Ovary (tissue), 9 donors: ENCODE results near the gene CHN2. TPM values are rescaled to one million over a fixed set of nuclear protein-coding genes. Genes with fewer than 3 reads are reported as not detected.

Experiments used
- DNase-seq, 5 donors: peaks; one replicate each; pipeline ENCODE4 v3.0.0-alpha.2; 2019 to 2020
- H3K27ac ChIP-seq, 2 donors: fragments of 200-600 bp; one replicate each; pipeline versions ENCODE4 v1.5.1 to v1.8.0; 2019 to 2022
- H3K27me3 ChIP-seq: fragments of 200-600 bp; one replicate; pipeline ENCODE4 v1.8.0; 2022
- H3K36me3 ChIP-seq: fragments of 200-600 bp; sonication (generic); one replicate; pipeline ENCODE4 v1.5.1; 2019
- H3K4me1 ChIP-seq: one replicate; pipeline ENCODE4 v1.8.1; 2013; ENCODE audit warnings: mild to moderate bottlenecking, moderate library complexity; ENCODE audit not compliant: insufficient read depth
- H3K4me3 ChIP-seq: fragments of 200-600 bp; sonication (generic); one replicate; pipeline ENCODE4 v1.5.1; 2017
- H3K9me3 ChIP-seq, 2 donors: fragments of 200-600 bp in 1 of 2; sonication (generic) in 1 of 2; one replicate each; pipeline versions ENCODE4 v1.5.1 to v1.8.1; 2013 to 2019; ENCODE audit warnings: mild to moderate bottlenecking in 1 of 2, moderate library complexity in 1 of 2
- EP300 ChIP-seq: sonication (generic); formaldehyde crosslinking; IDR thresholded peaks from one replicate; pipeline ENCODE4 v1.6.1; 2017; ENCODE audit warnings: antibody characterized with exemption
- POLR2A ChIP-seq: fragments of 450-650 bp; IDR thresholded peaks from one replicate; pipeline ENCODE4 v1.6.1; 2017; ENCODE audit warnings: antibody characterized with exemption, mild to moderate bottlenecking, moderate library complexity
- WGBS, 3 donors: extraction: QIAGEN DNeasy Blood & Tissue Kit in 1 of 3; methylation state at CpG; one replicate each; pipeline versions ENCODE4 v1.1.5 to v1.1.7; 2013 to 2017; 5-methylcytosine and 5-hydroxymethylcytosine counted together
- intact Hi-C, 4 donors: fragments of 100-400 bp; cut with DNase I; formaldehyde crosslinking; loops; one replicate each; pipeline versions ENCODE4 v1.11.0 to v1.15.1; 2022 to 2023
- polyA plus RNA-seq, 2 donors: library from polyadenylated mRNA; stranded (reverse); fragments of 200-250 nt in 1 of 2; fragments of 350-450 nt in 1 of 2; fragmentation: Illumina TruSeq in 1 of 2; extraction: RNeasy Lipid Tissue Mini Kit (QIAGEN cat#74804) in 1 of 2; gene quantifications; one replicate each; pipeline ENCODE4 v1.2.3, GENCODE V29; 2013 to 2014
- total RNA-seq, 7 donors: library from RNA; depleted of rRNA in 2 of 7; stranded (reverse); fragments of >200 nt in 2 of 7; fragmentation: NEBNext Ultra II Directional in 3 of 7; extraction: Animal tissue kit (Norgen Biotek cat#: 25700) in 3 of 7; gene quantifications; one replicate each; pipeline versions ENCODE4 v1.1.0 to v1.2.4, GENCODE V29; 2016 to 2023
- TF ChIP-seq, protein P1 (sequence below), 3 donors: fragments of 450-650 bp in 2 of 3; fragments of 200-600 bp in 1 of 3; IDR thresholded peaks; one replicate each; pipeline versions ENCODE4 v1.5.1 to v1.8.0; 2016 to 2022; ENCODE audit warnings: antibody characterized with exemption in 3 of 3, mild to moderate bottlenecking in 1 of 3
- donor health status: DM: no; HTN: no; CAD: no; lungs with moderate emphysema.
- donor health status: DM: no; HTN: no; CAD: no.
- donor health status: Bipolar disorder and iron deficiency.
- donor health status: DM: yes; HTN: yes; CAD: no.
- donor health status: DM: no; HTN: no; CAD: no.
- donor health status: DM: yes; HTN: yes; CAD: no.

The CHN2 gene
- total and polyA plus RNA-seq, 9 donors: 17.9 to 32.6 (median 22.3) TPM

DNA sequence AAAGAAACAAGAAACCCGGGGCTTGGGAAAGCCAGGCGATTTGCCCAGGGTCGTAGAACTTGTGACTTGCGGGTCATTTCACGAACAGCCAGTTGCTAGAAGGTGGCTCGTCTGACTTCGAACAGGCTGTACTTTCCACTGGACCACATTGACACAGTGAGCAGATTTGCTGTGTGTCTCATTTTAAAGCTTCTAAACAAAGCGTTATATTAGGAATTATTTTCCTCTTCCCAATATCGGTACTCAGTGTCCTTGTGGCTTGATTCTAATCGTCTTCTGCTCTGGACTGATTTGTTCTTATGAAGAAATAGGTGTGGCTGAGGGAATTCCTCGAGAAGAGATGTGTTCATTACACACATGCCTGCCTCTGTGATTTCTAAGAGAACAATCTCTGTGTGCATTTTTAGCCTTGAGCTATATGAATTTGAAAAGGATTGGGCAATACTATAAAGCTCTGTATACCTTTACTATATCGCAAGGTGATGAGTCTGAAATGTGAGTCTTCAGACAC, 219.1 kb downstream of the CHN2 start:
- H3K9me3 ChIP-seq: no peaks in the 10 kb centered on the region
- no peaks in the 10 kb centered on the region for H3K36me3 ChIP-seq
- TF ChIP-seq, protein P1, sequence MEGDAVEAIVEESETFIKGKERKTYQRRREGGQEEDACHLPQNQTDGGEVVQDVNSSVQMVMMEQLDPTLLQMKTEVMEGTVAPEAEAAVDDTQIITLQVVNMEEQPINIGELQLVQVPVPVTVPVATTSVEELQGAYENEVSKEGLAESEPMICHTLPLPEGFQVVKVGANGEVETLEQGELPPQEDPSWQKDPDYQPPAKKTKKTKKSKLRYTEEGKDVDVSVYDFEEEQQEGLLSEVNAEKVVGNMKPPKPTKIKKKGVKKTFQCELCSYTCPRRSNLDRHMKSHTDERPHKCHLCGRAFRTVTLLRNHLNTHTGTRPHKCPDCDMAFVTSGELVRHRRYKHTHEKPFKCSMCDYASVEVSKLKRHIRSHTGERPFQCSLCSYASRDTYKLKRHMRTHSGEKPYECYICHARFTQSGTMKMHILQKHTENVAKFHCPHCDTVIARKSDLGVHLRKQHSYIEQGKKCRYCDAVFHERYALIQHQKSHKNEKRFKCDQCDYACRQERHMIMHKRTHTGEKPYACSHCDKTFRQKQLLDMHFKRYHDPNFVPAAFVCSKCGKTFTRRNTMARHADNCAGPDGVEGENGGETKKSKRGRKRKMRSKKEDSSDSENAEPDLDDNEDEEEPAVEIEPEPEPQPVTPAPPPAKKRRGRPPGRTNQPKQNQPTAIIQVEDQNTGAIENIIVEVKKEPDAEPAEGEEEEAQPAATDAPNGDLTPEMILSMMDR (IDR thresholded peaks at IDR 0.05): no peak
- TF ChIP-seq POLR2A (no peak), EP300 (no peak)
- no peaks in the 10 kb centered on the region for H3K4me1 ChIP-seq
- H3K27ac ChIP-seq: no peak overlapping the region
- 72 to 75% (median 72%) methylated on average over 12 of the region's 12 CpGs for WGBS, 3 donors
- H3K27me3 ChIP-seq: no peaks in the 10 kb centered on the region
- intact Hi-C loops: loop anchor here in 1 of 4 donors (10.0 kb wide), 1 partner anchor 489 kb away; no protein-coding TSS in a partner anchor
- H3K4me3 ChIP-seq: no peak overlapping the region
- DNase-seq: peak in 1 of 5 donors; percentile 57

DNA sequence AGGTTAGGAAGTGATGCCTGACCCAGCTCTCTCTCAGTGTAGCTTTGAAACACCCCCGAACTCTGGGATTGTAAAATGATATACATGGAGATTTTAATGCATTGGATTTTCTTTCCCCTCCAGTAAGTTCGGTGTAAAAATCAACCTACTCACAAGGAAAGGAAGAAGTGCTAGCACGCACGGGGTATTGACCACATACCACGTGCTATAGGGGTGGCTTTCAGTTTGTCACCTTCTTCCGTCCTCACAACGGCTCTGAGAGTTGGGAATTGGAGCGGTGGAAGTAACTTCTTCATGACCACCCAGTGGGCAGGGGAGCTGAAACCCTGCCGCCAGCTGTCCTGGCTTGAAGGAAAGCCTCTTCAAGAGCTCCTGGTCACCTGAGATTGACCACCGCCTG, 219.6 kb downstream of the CHN2 start:
- no peak overlapping the region for H3K4me3 ChIP-seq

DNA sequence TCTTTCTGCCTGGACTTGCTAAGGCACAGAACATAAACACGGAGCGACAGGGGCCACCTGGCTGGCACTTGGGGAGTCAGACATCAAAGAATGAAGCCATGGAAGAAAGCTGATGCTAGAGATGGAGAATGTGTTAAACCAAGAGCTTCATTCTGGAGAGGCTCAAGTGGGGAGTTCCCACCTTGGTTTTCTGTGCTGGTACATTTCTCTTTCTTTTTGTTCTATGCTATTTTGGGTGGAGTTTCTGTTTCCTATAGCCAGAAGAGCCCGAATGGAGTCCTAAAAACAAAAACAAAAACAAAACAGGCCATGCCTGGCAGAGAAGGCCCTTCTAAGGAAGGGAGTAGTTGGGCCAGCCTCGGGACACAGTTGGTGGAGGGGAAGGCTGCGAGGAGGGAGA, 220.6 kb downstream of the CHN2 start:
- intact Hi-C loops: loop anchor here in 1 of 4 donors (10.0 kb wide), 1 partner anchor 490 kb away; no protein-coding TSS in a partner anchor
- no peaks in the 10 kb centered on the region for H3K36me3 ChIP-seq
- H3K27me3 ChIP-seq: no peaks in the 10 kb centered on the region
- no peak overlapping the region for H3K27ac ChIP-seq
- 76 to 91% (median 88%) methylated on average over 5 of the region's 5 CpGs for WGBS, 3 donors
- H3K4me3 ChIP-seq: no peak overlapping the region
- DNase-seq: no peak
- no peaks in the 10 kb centered on the region for H3K4me1 ChIP-seq
- TF ChIP-seq EP300: no peak
- no peak for TF ChIP-seq POLR2A
- TF ChIP-seq, protein P1 (IDR thresholded peaks at IDR 0.05): no peak
- no peaks in the 10 kb centered on the region for H3K9me3 ChIP-seq

More for the DNA sequence above, 219.6 kb downstream of the CHN2 start:
- Histone ChIP-seq H3K4me1 (no peaks in the 10 kb centered on the region), H3K27me3 (no peaks in the 10 kb centered on the region), H3K36me3 (no peaks in the 10 kb centered on the region), H3K27ac (no peak overlapping the region), H3K9me3 (no peaks in the 10 kb centered on the region)
- intact Hi-C loops: loop anchor here in 1 of 4 donors (10.0 kb wide), 1 partner anchor 489 kb away; no protein-coding TSS in a partner anchor
- TF ChIP-seq EP300: no peak
- TF ChIP-seq, protein P1 (IDR thresholded peaks at IDR 0.05): no peak
- no peak for TF ChIP-seq POLR2A
- DNase-seq: no peak
- WGBS, 3 donors: 94 to 96% (median 95%) methylated on average over 10 of the region's 10 CpGs

DNA sequence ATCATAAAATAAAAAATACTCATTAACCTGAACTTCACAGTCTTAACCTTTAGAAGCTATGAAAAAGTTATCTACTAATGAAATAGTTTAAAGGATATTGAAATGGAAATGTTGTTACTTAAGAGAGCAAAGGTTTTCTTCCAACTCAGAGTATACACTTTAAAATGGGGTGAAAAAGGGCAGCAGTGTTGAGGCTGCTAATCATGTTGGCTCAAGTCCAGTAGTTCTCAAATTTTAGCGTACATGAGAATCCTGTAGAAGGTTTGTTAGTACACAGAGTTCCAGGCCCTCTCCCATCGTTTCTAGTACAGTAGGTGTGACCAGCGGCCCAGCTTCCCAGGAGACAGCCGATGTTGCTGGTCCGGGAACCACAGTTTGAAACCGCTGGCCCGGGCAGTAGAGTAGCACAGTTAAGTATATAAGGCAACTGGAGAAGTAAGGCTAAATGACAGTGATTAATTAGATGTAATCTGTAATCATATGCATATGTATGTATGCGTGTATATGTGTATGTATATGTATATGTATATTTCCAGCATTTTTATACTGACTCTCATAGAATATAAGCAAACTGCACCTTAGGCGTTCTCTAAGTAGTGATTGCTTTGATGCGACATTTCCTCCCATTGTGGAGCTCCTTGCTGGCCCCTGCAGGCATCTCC, 221.8 kb downstream of the CHN2 start:
- Histone ChIP-seq H3K9me3 (no peaks in the 10 kb centered on the region), H3K27me3 (no peaks in the 10 kb centered on the region), H3K4me3 (no peak overlapping the region), H3K36me3 (no peaks in the 10 kb centered on the region), H3K4me1 (no peaks in the 10 kb centered on the region), H3K27ac (no peak overlapping the region)
- intact Hi-C loops: loop anchor here in 1 of 4 donors (10.0 kb wide), 1 partner anchor 492 kb away; no protein-coding TSS in a partner anchor
- no peak for DNase-seq
- TF ChIP-seq, protein P1 (IDR thresholded peaks at IDR 0.05): no peak
- TF ChIP-seq POLR2A (no peak), EP300 (no peak)
- 85 to 88% (median 87%) methylated on average over 10 of the region's 10 CpGs for WGBS, 3 donors
